ENCODE results near the gene TFEB. TPM values are rescaled to one million over a fixed set of nuclear protein-coding genes. Genes with fewer than 3 reads are reported as not detected.

Gene TFEB
- total RNA-seq, 1 experiment from 2014 or later, result 1.8 TPM

DNA sequence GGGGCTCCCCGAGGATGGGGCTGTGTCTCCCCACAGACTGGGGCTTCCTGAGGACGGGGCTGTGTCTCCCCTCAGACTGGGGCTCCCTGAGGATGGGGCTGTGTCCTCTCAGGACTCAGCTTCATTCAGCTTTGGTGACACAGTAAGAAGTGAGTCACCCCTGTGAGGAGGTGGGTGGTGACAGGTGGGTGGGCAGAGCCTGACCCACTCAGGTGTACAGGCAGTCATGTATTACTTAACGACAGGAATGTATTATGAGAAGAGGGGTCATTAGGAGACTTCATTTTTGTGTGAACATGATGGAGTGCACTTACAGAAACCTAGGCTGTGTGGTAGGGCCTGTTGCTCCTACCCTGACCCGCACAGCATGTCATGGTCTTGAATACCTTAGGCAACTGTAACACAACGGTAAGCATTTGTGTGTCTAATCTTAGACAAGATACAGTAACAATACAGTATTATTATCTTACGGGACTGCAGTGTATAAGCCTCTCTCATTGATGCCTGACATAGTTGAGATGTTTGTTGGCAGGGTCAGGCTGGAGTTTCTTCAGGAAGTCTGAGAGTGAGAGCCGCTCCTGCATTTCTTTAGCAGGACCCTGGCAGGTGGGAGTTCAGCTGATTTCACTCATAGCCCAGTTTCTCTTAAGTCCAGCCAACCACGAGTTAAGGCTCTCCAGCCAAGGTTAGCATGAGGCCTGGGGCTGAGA lies 22.7 kb upstream of the TFEB start:
- no peak for DNase-seq (ENCODE audit: low spot score)
- no peak overlapping the region for H3K4me3 ChIP-seq (ENCODE audit: low read depth, low read length, poor library complexity, severe bottlenecking)
- intact Hi-C loops (cut with micrococcal nuclease; ENCODE audit: unreplicated experiment), result no loop called here
- no TSS peak for BruUV-seq (replicated peaks)
- H3K27ac ChIP-seq (ENCODE audit: low read depth, low read length, poor library complexity, severe bottlenecking), result no peak overlapping the region
- no peaks in the 10 kb centered on the region for H3K27me3 ChIP-seq (replicated peaks; ENCODE audit: insufficient read depth, low read depth, low read length, poor library complexity)
- CTCF ChIA-PET, result no interaction called here
- no peaks in the 10 kb centered on the region for H3K4me1 ChIP-seq (ENCODE audit: insufficient read depth, low read length, poor library complexity, severe bottlenecking)
- no peaks in the 10 kb centered on the region for H3K9me3 ChIP-seq (ENCODE audit: low read depth, low read length, poor library complexity, severe bottlenecking)
- POLR2A ChIA-PET (ENCODE audit: low non-redundant PET), result no interaction called here
- TF ChIP-seq EZH2 (IDR thresholded peaks at IDR 0.05; ENCODE audit: borderline replicate concordance, low read depth, low read length, poor library complexity, severe bottlenecking) (no peak), CTCF (conservative IDR thresholded peaks at IDR 0.05; ENCODE audit: low read depth, low read length) (no peak)
- H3K36me3 ChIP-seq (ENCODE audit: insufficient read depth, low read length, poor library complexity, severe bottlenecking), result no peaks in the 10 kb centered on the region

GRCh38 chr6:41757271-41757670 lies 21.9 kb upstream of the TFEB start:
- Histone ChIP-seq H3K27me3 (replicated peaks; ENCODE audit: insufficient read depth, low read depth, low read length, poor library complexity) (no peaks in the 10 kb centered on the region), H3K9me3 (ENCODE audit: low read depth, low read length, poor library complexity, severe bottlenecking) (no peaks in the 10 kb centered on the region), H3K4me3 (ENCODE audit: low read depth, low read length, poor library complexity, severe bottlenecking) (no peak overlapping the region), H3K4me1 (ENCODE audit: insufficient read depth, low read length, poor library complexity, severe bottlenecking) (no peaks in the 10 kb centered on the region), H3K27ac (ENCODE audit: low read depth, low read length, poor library complexity, severe bottlenecking) (no peak overlapping the region), H3K36me3 (ENCODE audit: insufficient read depth, low read length, poor library complexity, severe bottlenecking) (no peaks in the 10 kb centered on the region)
- TF ChIP-seq EZH2 (IDR thresholded peaks at IDR 0.05; ENCODE audit: borderline replicate concordance, low read depth, low read length, poor library complexity, severe bottlenecking) (no peak), CTCF (conservative IDR thresholded peaks at IDR 0.05; ENCODE audit: low read depth, low read length) (no peak)
- no TSS peak for BruUV-seq (replicated peaks)
- ChIA-PET POLR2A (ENCODE audit: low non-redundant PET) (no interaction called here), CTCF (no interaction called here)
- DNase-seq (ENCODE audit: low spot score), result no peak
- intact Hi-C loops (cut with micrococcal nuclease; ENCODE audit: unreplicated experiment), result no loop called here

- BruUV-seq (replicated peaks), result no TSS peak
- Histone ChIP-seq H3K4me3 (ENCODE audit: low read depth, low read length, poor library complexity, severe bottlenecking) (no peak overlapping the region), H3K36me3 (ENCODE audit: insufficient read depth, low read length, poor library complexity, severe bottlenecking) (no peaks in the 10 kb centered on the region), H3K4me1 (ENCODE audit: insufficient read depth, low read length, poor library complexity, severe bottlenecking) (no peaks in the 10 kb centered on the region), H3K27me3 (replicated peaks; ENCODE audit: insufficient read depth, low read depth, low read length, poor library complexity) (no peaks in the 10 kb centered on the region), H3K27ac (ENCODE audit: low read depth, low read length, poor library complexity, severe bottlenecking) (no peak overlapping the region), H3K9me3 (ENCODE audit: low read depth, low read length, poor library complexity, severe bottlenecking) (no peaks in the 10 kb centered on the region)
- TF ChIP-seq CTCF (conservative IDR thresholded peaks at IDR 0.05; ENCODE audit: low read depth, low read length) (no peak), EZH2 (IDR thresholded peaks at IDR 0.05; ENCODE audit: borderline replicate concordance, low read depth, low read length, poor library complexity, severe bottlenecking) (no peak)
- CTCF ChIA-PET, result no interaction called here
- no peak for DNase-seq (ENCODE audit: low spot score)
- POLR2A ChIA-PET (ENCODE audit: low non-redundant PET), result no interaction called here
- intact Hi-C loops (cut with micrococcal nuclease; ENCODE audit: unreplicated experiment), result no loop called here
Measured at GRCh38 chr6:41756354-41756753, 20.9 kb upstream of the TFEB start.
